ENCODE measurements around the gene CFAP68. TPM values are rescaled to one million over a fixed set of nuclear protein-coding genes. Genes with fewer than 3 reads are reported as not detected.

The CFAP68 gene
- total and polyA plus RNA-seq, 9 of the 15 experiments (the other 6 are each of a cell fraction or from before 2014, with no cell fraction given) = 22.8 to 72.3 (median 52.5) TPM

DNA sequence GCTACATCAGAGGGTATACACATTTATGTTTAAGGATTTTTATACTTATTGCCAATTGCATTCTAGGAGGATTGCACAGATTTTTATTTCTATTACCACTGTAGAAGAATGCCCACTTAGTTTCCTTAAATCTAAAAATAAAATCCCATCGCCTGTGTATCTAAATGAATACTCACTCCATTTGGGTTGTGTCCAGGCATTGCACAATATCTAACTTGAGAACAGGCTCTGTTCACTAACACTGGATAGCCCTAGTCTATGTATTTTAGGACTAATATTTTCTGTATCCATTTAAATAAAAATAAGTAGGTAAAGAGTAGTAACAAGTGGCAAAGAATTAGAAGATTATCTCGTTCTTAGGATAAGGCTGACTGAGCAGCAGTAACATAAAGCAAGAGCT, 43.5 kb downstream of the CFAP68 start (continued):
- TF ChIP-seq, protein P1, sequence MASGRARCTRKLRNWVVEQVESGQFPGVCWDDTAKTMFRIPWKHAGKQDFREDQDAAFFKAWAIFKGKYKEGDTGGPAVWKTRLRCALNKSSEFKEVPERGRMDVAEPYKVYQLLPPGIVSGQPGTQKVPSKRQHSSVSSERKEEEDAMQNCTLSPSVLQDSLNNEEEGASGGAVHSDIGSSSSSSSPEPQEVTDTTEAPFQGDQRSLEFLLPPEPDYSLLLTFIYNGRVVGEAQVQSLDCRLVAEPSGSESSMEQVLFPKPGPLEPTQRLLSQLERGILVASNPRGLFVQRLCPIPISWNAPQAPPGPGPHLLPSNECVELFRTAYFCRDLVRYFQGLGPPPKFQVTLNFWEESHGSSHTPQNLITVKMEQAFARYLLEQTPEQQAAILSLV (tag; IDR thresholded peaks at IDR 0.05) = peak; percentile 75
- TF ChIP-seq, protein P2, sequence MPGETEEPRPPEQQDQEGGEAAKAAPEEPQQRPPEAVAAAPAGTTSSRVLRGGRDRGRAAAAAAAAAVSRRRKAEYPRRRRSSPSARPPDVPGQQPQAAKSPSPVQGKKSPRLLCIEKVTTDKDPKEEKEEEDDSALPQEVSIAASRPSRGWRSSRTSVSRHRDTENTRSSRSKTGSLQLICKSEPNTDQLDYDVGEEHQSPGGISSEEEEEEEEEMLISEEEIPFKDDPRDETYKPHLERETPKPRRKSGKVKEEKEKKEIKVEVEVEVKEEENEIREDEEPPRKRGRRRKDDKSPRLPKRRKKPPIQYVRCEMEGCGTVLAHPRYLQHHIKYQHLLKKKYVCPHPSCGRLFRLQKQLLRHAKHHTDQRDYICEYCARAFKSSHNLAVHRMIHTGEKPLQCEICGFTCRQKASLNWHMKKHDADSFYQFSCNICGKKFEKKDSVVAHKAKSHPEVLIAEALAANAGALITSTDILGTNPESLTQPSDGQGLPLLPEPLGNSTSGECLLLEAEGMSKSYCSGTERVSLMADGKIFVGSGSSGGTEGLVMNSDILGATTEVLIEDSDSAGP (CRISPR knock-in tag; IDR thresholded peaks at IDR 0.05) = no peak
- TF ChIP-seq NFE2 (IDR thresholded peaks at IDR 0.05; ENCODE audit: low read depth) = peak; percentile 40; the same call in 1 of the 2 replicates
- TF ChIP-seq NFIC (IDR thresholded peaks at IDR 0.05) = peak; percentile 82
- TF ChIP-seq MEF2A (IDR thresholded peaks at IDR 0.05; ENCODE audit: control insufficient read depth, low read depth, low read length) = no peak
- TF ChIP-seq, protein P3, sequence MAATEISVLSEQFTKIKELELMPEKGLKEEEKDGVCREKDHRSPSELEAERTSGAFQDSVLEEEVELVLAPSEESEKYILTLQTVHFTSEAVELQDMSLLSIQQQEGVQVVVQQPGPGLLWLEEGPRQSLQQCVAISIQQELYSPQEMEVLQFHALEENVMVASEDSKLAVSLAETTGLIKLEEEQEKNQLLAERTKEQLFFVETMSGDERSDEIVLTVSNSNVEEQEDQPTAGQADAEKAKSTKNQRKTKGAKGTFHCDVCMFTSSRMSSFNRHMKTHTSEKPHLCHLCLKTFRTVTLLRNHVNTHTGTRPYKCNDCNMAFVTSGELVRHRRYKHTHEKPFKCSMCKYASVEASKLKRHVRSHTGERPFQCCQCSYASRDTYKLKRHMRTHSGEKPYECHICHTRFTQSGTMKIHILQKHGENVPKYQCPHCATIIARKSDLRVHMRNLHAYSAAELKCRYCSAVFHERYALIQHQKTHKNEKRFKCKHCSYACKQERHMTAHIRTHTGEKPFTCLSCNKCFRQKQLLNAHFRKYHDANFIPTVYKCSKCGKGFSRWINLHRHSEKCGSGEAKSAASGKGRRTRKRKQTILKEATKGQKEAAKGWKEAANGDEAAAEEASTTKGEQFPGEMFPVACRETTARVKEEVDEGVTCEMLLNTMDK (IDR thresholded peaks at IDR 0.05; ENCODE audit: borderline replicate concordance, insufficient read depth, low read depth, low read length, poor library complexity, severe bottlenecking) = no peak
- TF ChIP-seq CEBPG (CRISPR knock-in tag; IDR thresholded peaks at IDR 0.05) = peak; percentile 72
- TF ChIP-seq CEBPG (tag; conservative IDR thresholded peaks at IDR 0.05 in 1 of 2, IDR thresholded peaks at IDR 0.05 in 1 of 2) = peak; percentile 85 to 98
- TF ChIP-seq, protein P4, sequence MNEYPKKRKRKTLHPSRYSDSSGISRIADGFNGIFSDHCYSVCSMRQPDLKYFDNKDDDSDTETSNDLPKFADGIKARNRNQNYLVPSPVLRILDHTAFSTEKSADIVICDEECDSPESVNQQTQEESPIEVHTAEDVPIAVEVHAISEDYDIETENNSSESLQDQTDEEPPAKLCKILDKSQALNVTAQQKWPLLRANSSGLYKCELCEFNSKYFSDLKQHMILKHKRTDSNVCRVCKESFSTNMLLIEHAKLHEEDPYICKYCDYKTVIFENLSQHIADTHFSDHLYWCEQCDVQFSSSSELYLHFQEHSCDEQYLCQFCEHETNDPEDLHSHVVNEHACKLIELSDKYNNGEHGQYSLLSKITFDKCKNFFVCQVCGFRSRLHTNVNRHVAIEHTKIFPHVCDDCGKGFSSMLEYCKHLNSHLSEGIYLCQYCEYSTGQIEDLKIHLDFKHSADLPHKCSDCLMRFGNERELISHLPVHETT (CRISPR knock-in tag; conservative IDR thresholded peaks at IDR 0.05 in 1 of 2, IDR thresholded peaks at IDR 0.05 in 1 of 2) = no peak
- TF ChIP-seq, protein P5, sequence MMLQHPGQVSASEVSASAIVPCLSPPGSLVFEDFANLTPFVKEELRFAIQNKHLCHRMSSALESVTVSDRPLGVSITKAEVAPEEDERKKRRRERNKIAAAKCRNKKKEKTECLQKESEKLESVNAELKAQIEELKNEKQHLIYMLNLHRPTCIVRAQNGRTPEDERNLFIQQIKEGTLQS (IDR thresholded peaks at IDR 0.05) = peak; percentile 28; the same call in 1 of the 2 replicates
- TF ChIP-seq, protein P5 (CRISPR knock-in tag; conservative IDR thresholded peaks at IDR 0.05) = no peak
- no peak for TF ChIP-seq ZNF12 (CRISPR knock-in tag; IDR thresholded peaks at IDR 0.05)
- TF ChIP-seq, protein P6, sequence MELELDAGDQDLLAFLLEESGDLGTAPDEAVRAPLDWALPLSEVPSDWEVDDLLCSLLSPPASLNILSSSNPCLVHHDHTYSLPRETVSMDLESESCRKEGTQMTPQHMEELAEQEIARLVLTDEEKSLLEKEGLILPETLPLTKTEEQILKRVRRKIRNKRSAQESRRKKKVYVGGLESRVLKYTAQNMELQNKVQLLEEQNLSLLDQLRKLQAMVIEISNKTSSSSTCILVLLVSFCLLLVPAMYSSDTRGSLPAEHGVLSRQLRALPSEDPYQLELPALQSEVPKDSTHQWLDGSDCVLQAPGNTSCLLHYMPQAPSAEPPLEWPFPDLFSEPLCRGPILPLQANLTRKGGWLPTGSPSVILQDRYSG (tag; conservative IDR thresholded peaks at IDR 0.05; ENCODE audit: low read depth) = no peak
- TF ChIP-seq RBM22 (IDR thresholded peaks at IDR 0.05; ENCODE audit: low read depth, low read length, poor library complexity, severe bottlenecking) = no peak
